ENCODE results near the gene SCYL1. TPM values are rescaled to one million over a fixed set of nuclear protein-coding genes. Genes with fewer than 3 reads are reported as not detected.

Gene SCYL1
- total RNA-seq, 2 donors from 2014 or later: 62.9 to 67.4 TPM

DNA sequence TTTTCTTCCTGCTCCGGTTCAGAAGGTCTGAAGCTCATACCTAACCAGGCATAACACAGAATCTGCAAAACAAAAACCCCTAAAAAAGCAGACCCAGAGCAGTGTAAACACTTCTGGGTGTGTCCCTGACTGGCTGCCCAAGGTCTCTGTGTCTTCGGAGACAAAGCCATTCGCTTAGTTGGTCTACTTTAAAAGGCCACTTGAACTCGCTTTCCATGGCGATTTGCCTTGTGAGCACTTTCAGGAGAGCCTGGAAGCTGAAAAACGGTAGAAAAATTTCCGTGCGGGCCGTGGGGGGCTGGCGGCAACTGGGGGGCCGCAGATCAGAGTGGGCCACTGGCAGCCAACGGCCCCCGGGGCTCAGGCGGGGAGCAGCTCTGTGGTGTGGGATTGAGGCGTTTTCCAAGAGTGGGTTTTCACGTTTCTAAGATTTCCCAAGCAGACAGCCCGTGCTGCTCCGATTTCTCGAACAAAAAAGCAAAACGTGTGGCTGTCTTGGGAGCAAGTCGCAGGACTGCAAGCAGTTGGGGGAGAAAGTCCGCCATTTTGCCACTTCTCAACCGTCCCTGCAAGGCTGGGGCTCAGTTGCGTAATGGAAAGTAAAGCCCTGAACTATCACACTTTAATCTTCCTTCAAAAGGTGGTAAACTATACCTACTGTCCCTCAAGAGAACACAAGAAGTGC lies 26.7 kb upstream of the SCYL1 start:
- Histone ChIP-seq H3K27me3 (ENCODE audit: control insufficient read depth, insufficient read depth, low read length, poor library complexity, severe bottlenecking) (no peaks in the 10 kb centered on the region), H3K27ac (ENCODE audit: low read depth, low read length) (peak overlapping the region; percentile 99), H3K9me3 (ENCODE audit: control insufficient read depth, low read length) (no peaks in the 10 kb centered on the region), H3K9ac (ENCODE audit: extremely low read depth, low read length, poor library complexity, severe bottlenecking) (peak overlapping the region; percentile 100), H3K36me3 (ENCODE audit: control insufficient read depth, insufficient read depth, low read length) (peaks cover 35% of the 10 kb centered on the region), H3K4me1 (ENCODE audit: control insufficient read depth, insufficient read depth, low read length) (no peaks in the 10 kb centered on the region), H3K4me3 (ENCODE audit: low read length) (peak overlapping the region; percentile 97)
- Mint-ChIP-seq H3K4me1 (peaks cover 23% of the 10 kb centered on the region), H3K27me3 (ENCODE audit: insufficient read depth) (no peaks in the 10 kb centered on the region), H3K36me3 (ENCODE audit: low read depth) (no peaks in the 10 kb centered on the region), H3K9me3 (no peaks in the 10 kb centered on the region), H3K27ac (no peak overlapping the region), H3K4me3 (no peak overlapping the region)
- DNase-seq: peak; percentile 71
- TF ChIP-seq, protein P1, sequence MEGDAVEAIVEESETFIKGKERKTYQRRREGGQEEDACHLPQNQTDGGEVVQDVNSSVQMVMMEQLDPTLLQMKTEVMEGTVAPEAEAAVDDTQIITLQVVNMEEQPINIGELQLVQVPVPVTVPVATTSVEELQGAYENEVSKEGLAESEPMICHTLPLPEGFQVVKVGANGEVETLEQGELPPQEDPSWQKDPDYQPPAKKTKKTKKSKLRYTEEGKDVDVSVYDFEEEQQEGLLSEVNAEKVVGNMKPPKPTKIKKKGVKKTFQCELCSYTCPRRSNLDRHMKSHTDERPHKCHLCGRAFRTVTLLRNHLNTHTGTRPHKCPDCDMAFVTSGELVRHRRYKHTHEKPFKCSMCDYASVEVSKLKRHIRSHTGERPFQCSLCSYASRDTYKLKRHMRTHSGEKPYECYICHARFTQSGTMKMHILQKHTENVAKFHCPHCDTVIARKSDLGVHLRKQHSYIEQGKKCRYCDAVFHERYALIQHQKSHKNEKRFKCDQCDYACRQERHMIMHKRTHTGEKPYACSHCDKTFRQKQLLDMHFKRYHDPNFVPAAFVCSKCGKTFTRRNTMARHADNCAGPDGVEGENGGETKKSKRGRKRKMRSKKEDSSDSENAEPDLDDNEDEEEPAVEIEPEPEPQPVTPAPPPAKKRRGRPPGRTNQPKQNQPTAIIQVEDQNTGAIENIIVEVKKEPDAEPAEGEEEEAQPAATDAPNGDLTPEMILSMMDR (conservative IDR thresholded peaks at IDR 0.05): no peak
- 2 to 3% methylated on average over 21 to 24 of the region's 24 CpGs for WGBS, 2 experiments (ENCODE audit: insufficient coverage in 1 of 2, insufficient read length in 1 of 2)

DNA sequence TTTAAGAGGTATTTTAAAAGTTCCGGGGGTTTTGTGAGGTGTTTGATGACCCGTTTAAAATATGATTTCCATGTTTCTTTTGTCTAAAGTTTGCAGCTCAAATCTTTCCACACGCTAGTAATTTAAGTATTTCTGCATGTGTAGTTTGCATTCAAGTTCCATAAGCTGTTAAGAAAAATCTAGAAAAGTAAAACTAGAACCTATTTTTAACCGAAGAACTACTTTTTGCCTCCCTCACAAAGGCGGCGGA lies 26.2 kb upstream of the SCYL1 start:
- H3K9me3 Mint-ChIP-seq: no peaks in the 10 kb centered on the region
- H3K4me3 Mint-ChIP-seq: no peak overlapping the region
- peak overlapping the region; percentile 97 for H3K4me3 ChIP-seq (ENCODE audit: low read length)
- DNase-seq: no peak
- H3K9ac ChIP-seq (ENCODE audit: extremely low read depth, low read length, poor library complexity, severe bottlenecking): peak overlapping the region; percentile 100
- H3K27ac Mint-ChIP-seq: no peak overlapping the region
- 0 to 2% methylated on average over 3 to 5 of the region's 6 CpGs for whole genome bisulfite sequencing, 2 experiments (ENCODE audit: insufficient coverage in 1 of 2, insufficient read length in 1 of 2)
- no peaks in the 10 kb centered on the region for H3K9me3 ChIP-seq (ENCODE audit: control insufficient read depth, low read length)
- no peaks in the 10 kb centered on the region for H3K27me3 ChIP-seq (ENCODE audit: control insufficient read depth, insufficient read depth, low read length, poor library complexity, severe bottlenecking)
- TF ChIP-seq, protein P1 (conservative IDR thresholded peaks at IDR 0.05): no peak
- no peaks in the 10 kb centered on the region for H3K4me1 ChIP-seq (ENCODE audit: control insufficient read depth, insufficient read depth, low read length)
- peaks cover 19% of the 10 kb centered on the region for H3K4me1 Mint-ChIP-seq
- peaks cover 3% of the 10 kb centered on the region for H3K36me3 Mint-ChIP-seq (ENCODE audit: low read depth)
- no peaks in the 10 kb centered on the region for H3K27me3 Mint-ChIP-seq (ENCODE audit: insufficient read depth)
- H3K36me3 ChIP-seq (ENCODE audit: control insufficient read depth, insufficient read depth, low read length): peaks cover 39% of the 10 kb centered on the region
- peak overlapping the region; percentile 99 for H3K27ac ChIP-seq (ENCODE audit: low read depth, low read length)

DNA sequence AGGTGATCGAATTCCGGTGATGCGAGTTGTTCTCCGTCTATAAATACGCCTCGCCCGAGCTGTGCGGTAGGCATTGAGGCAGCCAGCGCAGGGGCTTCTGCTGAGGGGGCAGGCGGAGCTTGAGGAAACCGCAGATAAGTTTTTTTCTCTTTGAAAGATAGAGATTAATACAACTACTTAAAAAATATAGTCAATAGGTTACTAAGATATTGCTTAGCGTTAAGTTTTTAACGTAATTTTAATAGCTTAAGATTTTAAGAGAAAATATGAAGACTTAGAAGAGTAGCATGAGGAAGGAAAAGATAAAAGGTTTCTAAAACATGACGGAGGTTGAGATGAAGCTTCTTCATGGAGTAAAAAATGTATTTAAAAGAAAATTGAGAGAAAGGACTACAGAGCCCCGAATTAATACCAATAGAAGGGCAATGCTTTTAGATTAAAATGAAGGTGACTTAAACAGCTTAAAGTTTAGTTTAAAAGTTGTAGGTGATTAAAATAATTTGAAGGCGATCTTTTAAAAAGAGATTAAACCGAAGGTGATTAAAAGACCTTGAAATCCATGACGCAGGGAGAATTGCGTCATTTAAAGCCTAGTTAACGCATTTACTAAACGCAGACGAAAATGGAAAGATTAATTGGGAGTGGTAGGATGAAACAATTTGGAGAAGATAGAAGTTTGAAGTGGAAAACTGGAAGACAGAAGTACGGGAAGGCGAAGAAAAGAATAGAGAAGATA lies 25.7 kb upstream of the SCYL1 start, which contains the start of gene MALAT1:
Gene MALAT1, plus strand, starts transcription at position 69 of the 736 bp plus-strand sequence.
- Mint-ChIP-seq H3K27me3 (ENCODE audit: insufficient read depth) (no peaks in the 10 kb centered on the region), H3K36me3 (ENCODE audit: low read depth) (peaks cover 7% of the 10 kb centered on the region), H3K9me3 (no peaks in the 10 kb centered on the region), H3K4me3 (no peak within 1 kb of the TSS), H3K4me1 (peaks cover 17% of the 10 kb centered on the region), H3K27ac (no peak within 1 kb of the TSS)
- TF ChIP-seq, protein P1 (conservative IDR thresholded peaks at IDR 0.05): no peak
- Histone ChIP-seq H3K36me3 (ENCODE audit: control insufficient read depth, insufficient read depth, low read length) (peaks cover 44% of the 10 kb centered on the region), H3K4me3 (ENCODE audit: low read length) (peak within 1 kb of the TSS; percentile 97), H3K27me3 (ENCODE audit: control insufficient read depth, insufficient read depth, low read length, poor library complexity, severe bottlenecking) (no peaks in the 10 kb centered on the region), H3K4me1 (ENCODE audit: control insufficient read depth, insufficient read depth, low read length) (no peaks in the 10 kb centered on the region), H3K27ac (ENCODE audit: low read depth, low read length) (peak within 1 kb of the TSS; percentile 99), H3K9ac (ENCODE audit: extremely low read depth, low read length, poor library complexity, severe bottlenecking) (peak within 1 kb of the TSS; percentile 100), H3K9me3 (ENCODE audit: control insufficient read depth, low read length) (no peaks in the 10 kb centered on the region)
- 0 to 1% methylated on average over 18 to 23 of the region's 24 CpGs for WGBS, 2 experiments (ENCODE audit: insufficient coverage in 1 of 2, insufficient read length in 1 of 2)
- peak; percentile 97 for DNase-seq
